LNCaP clone FGC (cell line): ENCODE measurements around the gene ARSD.
"Not testable (repeated sequence)": the region's sequence is repeated elsewhere in the genome, so short reads cannot be mapped to it uniquely, and the experiment has no call there.

Source experiments
- DNase-seq: peaks from one replicate; pipeline ENCODE4 v3.0.0-alpha.2; 2011; ENCODE audit warnings: low read depth
- H3K4me3 ChIP-seq: 2 replicates; pipeline ENCODE4 v1.5.1; 2011; ENCODE audit warnings: mild to moderate bottlenecking, low read depth, low read length, control low read depth
- CTCF ChIP-seq: IDR thresholded peaks from 2 replicates; pipeline ENCODE4 v1.5.1; 2012; ENCODE audit warnings: mild to moderate bottlenecking; ENCODE audit not compliant: control insufficient read depth, insufficient read depth; ENCODE audit errors: extremely low read depth

Gene ARSD

GRCh38 chrX:2928583-2929434 lies at the start of gene ARSD:
Gene ARSD (minus strand): TSS chrX:2929339. CDS start chrX:2929275, 64 bp downstream.
- DNase-seq = peak; percentile 26
- peak within 1 kb of the TSS; percentile 63 for H3K4me3 ChIP-seq
- no peak for TF ChIP-seq CTCF

GRCh38 chrX:2978639-2979038 lies 49.5 kb upstream of the ARSD start:
- DNase-seq, H3K4me3 ChIP-seq: not testable (repeated sequence)

- DNase-seq = no peak
- no peak overlapping the region for H3K4me3 ChIP-seq
- TF ChIP-seq CTCF = no peak
These were observed 45.8 kb upstream of the ARSD start for GRCh38 chrX:2974961-2975360.

GRCh38 chrX:2972391-2972790 lies 43.3 kb upstream of the ARSD start:
- H3K4me3 ChIP-seq = no peak overlapping the region
- no peak for DNase-seq
- no peak for TF ChIP-seq CTCF

- H3K4me3 ChIP-seq = no peak overlapping the region
- no peak for DNase-seq
- TF ChIP-seq CTCF = no peak
These were observed 39.9 kb upstream of the ARSD start for GRCh38 chrX:2969021-2969420.

GRCh38 chrX:2967998-2968909 lies 39.1 kb upstream of the ARSD start:
- no peak for DNase-seq
- no peak for TF ChIP-seq CTCF
- no peak overlapping the region for H3K4me3 ChIP-seq

- DNase-seq = no peak
- no peak overlapping the region for H3K4me3 ChIP-seq
- no peak for TF ChIP-seq CTCF
These were observed 38.4 kb upstream of the ARSD start for GRCh38 chrX:2967584-2967983.
